Lower leg skin (tissue), 3 donors: ENCODE measurements around the gene TCTN1.

Experiments
- POLR2A ChIP-seq, 2 donors: fragments of 450-650 bp; IDR thresholded peaks; one replicate each; pipeline ENCODE4 v1.6.1; 2016 to 2017; ENCODE audit warnings: antibody characterized with exemption in 2 of 2, mild to moderate bottlenecking in 1 of 2, moderate library complexity in 1 of 2
- TF ChIP-seq, protein P1 (sequence below), 3 donors: fragments of 450-650 bp; IDR thresholded peaks; one replicate each; pipeline ENCODE4 v1.5.1; 2016; ENCODE audit warnings: antibody characterized with exemption in 3 of 3, mild to moderate bottlenecking in 3 of 3, moderate library complexity in 2 of 3

DNA sequence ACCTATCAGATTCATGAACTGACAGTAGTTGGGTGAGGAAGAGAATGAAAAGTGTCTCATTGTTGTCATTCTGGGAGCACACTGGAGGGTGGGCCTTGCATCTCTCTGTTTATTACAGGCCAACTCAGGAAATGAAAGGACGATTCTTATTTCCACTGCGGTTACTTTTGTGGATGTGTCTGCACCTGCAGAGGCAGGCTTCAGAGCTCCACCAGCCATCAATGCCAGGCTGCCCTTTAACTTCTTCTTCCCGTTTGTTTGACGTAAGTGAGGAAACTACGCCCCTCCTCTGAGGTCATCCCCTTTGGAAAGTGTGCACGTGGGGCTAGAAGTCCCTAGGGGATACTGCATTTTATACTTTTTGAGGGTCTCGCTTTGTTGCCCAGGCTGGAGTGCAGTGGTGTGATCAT, 33.7 kb downstream of the TCTN1 start:
- TF ChIP-seq, protein P1, sequence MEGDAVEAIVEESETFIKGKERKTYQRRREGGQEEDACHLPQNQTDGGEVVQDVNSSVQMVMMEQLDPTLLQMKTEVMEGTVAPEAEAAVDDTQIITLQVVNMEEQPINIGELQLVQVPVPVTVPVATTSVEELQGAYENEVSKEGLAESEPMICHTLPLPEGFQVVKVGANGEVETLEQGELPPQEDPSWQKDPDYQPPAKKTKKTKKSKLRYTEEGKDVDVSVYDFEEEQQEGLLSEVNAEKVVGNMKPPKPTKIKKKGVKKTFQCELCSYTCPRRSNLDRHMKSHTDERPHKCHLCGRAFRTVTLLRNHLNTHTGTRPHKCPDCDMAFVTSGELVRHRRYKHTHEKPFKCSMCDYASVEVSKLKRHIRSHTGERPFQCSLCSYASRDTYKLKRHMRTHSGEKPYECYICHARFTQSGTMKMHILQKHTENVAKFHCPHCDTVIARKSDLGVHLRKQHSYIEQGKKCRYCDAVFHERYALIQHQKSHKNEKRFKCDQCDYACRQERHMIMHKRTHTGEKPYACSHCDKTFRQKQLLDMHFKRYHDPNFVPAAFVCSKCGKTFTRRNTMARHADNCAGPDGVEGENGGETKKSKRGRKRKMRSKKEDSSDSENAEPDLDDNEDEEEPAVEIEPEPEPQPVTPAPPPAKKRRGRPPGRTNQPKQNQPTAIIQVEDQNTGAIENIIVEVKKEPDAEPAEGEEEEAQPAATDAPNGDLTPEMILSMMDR (IDR thresholded peaks at IDR 0.05): no peak
- no peak for TF ChIP-seq POLR2A (IDR thresholded peaks at IDR 0.05)
